ENCODE data around the gene LINC01488. TPM values are rescaled to one million over a fixed set of nuclear protein-coding genes. Genes with fewer than 3 reads are reported as not detected.

The LINC01488 gene
- polyA plus RNA-seq, 1 of the 3 experiments (the other 2 are of a cell fraction): not detected

GRCh38 chr11:69444381-69445130 is 36.9 kb upstream of the LINC01488 start:
- H3K4me3 ChIP-seq (ENCODE audit: low read depth in 2 of 2, low read length in 1 of 2): no peak overlapping the region
- POLR2A ChIA-PET: interaction anchor here (2.6 to 2.7 kb wide), 2 partner anchors 195 to 287 kb away, joined by 8 to 16 read pairs; no protein-coding TSS in a partner anchor

More at GRCh38 chr11:69444381-69445130, 36.9 kb upstream of the LINC01488 start:
- no peaks in the 10 kb centered on the region for H3K9me2 ChIP-seq
- no peak overlapping the region for H3K9ac ChIP-seq
- TF ChIP-seq TAF1 (IDR thresholded peaks at IDR 0.05; ENCODE audit: borderline replicate concordance, low read depth, low read length): no peak
- no peak for TF ChIP-seq FOSL2 (IDR thresholded peaks at IDR 0.05; ENCODE audit: borderline replicate concordance, low read depth)
- TF ChIP-seq SIN3A (IDR thresholded peaks at IDR 0.05; ENCODE audit: borderline replicate concordance, low read depth, low read length): no peak
- TF ChIP-seq GABPA (IDR thresholded peaks at IDR 0.05; ENCODE audit: low read depth): no peak
- no peak for TF ChIP-seq NFIC (IDR thresholded peaks at IDR 0.05; ENCODE audit: borderline replicate concordance)
- TF ChIP-seq, protein P1, sequence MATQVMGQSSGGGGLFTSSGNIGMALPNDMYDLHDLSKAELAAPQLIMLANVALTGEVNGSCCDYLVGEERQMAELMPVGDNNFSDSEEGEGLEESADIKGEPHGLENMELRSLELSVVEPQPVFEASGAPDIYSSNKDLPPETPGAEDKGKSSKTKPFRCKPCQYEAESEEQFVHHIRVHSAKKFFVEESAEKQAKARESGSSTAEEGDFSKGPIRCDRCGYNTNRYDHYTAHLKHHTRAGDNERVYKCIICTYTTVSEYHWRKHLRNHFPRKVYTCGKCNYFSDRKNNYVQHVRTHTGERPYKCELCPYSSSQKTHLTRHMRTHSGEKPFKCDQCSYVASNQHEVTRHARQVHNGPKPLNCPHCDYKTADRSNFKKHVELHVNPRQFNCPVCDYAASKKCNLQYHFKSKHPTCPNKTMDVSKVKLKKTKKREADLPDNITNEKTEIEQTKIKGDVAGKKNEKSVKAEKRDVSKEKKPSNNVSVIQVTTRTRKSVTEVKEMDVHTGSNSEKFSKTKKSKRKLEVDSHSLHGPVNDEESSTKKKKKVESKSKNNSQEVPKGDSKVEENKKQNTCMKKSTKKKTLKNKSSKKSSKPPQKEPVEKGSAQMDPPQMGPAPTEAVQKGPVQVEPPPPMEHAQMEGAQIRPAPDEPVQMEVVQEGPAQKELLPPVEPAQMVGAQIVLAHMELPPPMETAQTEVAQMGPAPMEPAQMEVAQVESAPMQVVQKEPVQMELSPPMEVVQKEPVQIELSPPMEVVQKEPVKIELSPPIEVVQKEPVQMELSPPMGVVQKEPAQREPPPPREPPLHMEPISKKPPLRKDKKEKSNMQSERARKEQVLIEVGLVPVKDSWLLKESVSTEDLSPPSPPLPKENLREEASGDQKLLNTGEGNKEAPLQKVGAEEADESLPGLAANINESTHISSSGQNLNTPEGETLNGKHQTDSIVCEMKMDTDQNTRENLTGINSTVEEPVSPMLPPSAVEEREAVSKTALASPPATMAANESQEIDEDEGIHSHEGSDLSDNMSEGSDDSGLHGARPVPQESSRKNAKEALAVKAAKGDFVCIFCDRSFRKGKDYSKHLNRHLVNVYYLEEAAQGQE (IDR thresholded peaks at IDR 0.05; ENCODE audit: low read depth, low read length): no peak
- TF ChIP-seq CHD2 (IDR thresholded peaks at IDR 0.05; ENCODE audit: low read length, partially characterized antibody): no peak
- no peak for TF ChIP-seq GATA2 (CRISPR knock-in tag; IDR thresholded peaks at IDR 0.05)
- TF ChIP-seq EZH2phosphoT487 (IDR thresholded peaks at IDR 0.05; ENCODE audit: borderline replicate concordance, low read depth): no peak
- TF ChIP-seq, protein P2, sequence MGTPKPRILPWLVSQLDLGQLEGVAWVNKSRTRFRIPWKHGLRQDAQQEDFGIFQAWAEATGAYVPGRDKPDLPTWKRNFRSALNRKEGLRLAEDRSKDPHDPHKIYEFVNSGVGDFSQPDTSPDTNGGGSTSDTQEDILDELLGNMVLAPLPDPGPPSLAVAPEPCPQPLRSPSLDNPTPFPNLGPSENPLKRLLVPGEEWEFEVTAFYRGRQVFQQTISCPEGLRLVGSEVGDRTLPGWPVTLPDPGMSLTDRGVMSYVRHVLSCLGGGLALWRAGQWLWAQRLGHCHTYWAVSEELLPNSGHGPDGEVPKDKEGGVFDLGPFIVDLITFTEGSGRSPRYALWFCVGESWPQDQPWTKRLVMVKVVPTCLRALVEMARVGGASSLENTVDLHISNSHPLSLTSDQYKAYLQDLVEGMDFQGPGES (IDR thresholded peaks at IDR 0.05; ENCODE audit: low read depth, low read length): no peak
- no peak for TF ChIP-seq TCF12 (IDR thresholded peaks at IDR 0.05)
- TF ChIP-seq, protein P3, sequence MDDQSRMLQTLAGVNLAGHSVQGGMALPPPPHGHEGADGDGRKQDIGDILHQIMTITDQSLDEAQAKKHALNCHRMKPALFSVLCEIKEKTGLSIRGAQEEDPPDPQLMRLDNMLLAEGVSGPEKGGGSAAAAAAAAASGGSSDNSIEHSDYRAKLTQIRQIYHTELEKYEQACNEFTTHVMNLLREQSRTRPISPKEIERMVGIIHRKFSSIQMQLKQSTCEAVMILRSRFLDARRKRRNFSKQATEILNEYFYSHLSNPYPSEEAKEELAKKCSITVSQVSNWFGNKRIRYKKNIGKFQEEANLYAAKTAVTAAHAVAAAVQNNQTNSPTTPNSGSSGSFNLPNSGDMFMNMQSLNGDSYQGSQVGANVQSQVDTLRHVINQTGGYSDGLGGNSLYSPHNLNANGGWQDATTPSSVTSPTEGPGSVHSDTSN (IDR thresholded peaks at IDR 0.05): no peak
- no peak for TF ChIP-seq RCOR1 (IDR thresholded peaks at IDR 0.05; ENCODE audit: low read length)
- no peak for TF ChIP-seq POLR2AphosphoS5 (IDR thresholded peaks at IDR 0.05; ENCODE audit: low read depth, low read length)
- TF ChIP-seq EP300 (IDR thresholded peaks at IDR 0.05; ENCODE audit: borderline replicate concordance in 1 of 2, low read depth in 1 of 2, low read length in 1 of 2): no peak
- H3K27ac ChIP-seq (ENCODE audit: low read depth in 2 of 2, low read length in 1 of 2): peak overlapping the region; percentile 91 to 99; a peak in 3 of 4 replicates
- peak overlapping the region; percentile 84 for H3K4me2 ChIP-seq
- H3F3A ChIP-seq (replicated peaks; ENCODE audit: insufficient read depth): peaks cover 16% of the 10 kb centered on the region
- peaks cover 37 to 41% of the 10 kb centered on the region in 2 experiments for H3K4me1 ChIP-seq (ENCODE audit: control insufficient read depth in 1 of 2, insufficient read depth in 2 of 2, low read depth in 1 of 2, low read length in 1 of 2)
- H3K9me3 ChIP-seq: no peaks in the 10 kb centered on the region
- 92% methylated on average over 29 of the region's 32 CpGs for WGBS (ENCODE audit: low lambda C conversion rate)
- CTCF ChIA-PET: interaction anchor here (1.2 to 4.0 kb wide), 2 partner anchors 339 to 342 kb away, joined by 3 to 17 read pairs; no protein-coding TSS in a partner anchor
- no peaks in the 10 kb centered on the region for H4K20me1 ChIP-seq (ENCODE audit: insufficient read depth)
- no peaks in the 10 kb centered on the region for H3K79me2 ChIP-seq (ENCODE audit: insufficient read depth)
- H3K27me3 ChIP-seq (ENCODE audit: insufficient read depth): no peaks in the 10 kb centered on the region
- no peak for DNase-seq
- H3K36me3 ChIP-seq (replicated peaks in 1 of 2; ENCODE audit: control insufficient read depth in 1 of 2, insufficient read depth in 2 of 2, low read length in 1 of 2): no peaks in the 10 kb centered on the region
- H2AFZ ChIP-seq (ENCODE audit: low read depth): no peak overlapping the region
